ENCODE measurements around the gene ZNF682.
"Not testable (repeated sequence)": the region's sequence is repeated elsewhere in the genome, so short reads cannot be mapped to it uniquely, and the experiment has no call there.

Gene ZNF682

GRCh38 chr19:19966862-19967261 lies 72.4 kb downstream of the ZNF682 start:
- DNase-seq, result no peak

DNA sequence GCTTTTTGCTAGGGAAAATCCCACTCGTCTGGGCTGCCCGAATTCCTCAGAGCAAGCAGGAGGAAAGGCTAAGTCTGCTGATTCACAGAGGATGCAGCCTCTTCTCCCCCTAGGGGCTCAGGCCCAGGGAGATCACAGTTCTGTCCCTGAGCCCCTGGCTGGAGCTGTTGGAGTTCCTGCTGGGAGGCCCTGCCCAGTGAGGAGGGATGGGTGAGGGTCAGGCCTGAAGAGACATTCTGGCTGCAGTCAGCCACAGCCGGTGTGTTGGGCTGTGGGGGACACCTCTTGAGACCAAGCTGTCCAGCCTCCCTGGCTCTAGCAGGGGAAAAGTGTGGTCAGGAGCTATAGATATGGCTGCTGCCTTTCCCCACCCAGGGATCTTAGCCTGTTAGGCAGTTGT lies 73.2 kb downstream of the ZNF682 start:
- DNase-seq, result not testable (repeated sequence)

GRCh38 chr19:19964416-19964815 lies 74.9 kb downstream of the ZNF682 start:
- DNase-seq, result no peak

DNA sequence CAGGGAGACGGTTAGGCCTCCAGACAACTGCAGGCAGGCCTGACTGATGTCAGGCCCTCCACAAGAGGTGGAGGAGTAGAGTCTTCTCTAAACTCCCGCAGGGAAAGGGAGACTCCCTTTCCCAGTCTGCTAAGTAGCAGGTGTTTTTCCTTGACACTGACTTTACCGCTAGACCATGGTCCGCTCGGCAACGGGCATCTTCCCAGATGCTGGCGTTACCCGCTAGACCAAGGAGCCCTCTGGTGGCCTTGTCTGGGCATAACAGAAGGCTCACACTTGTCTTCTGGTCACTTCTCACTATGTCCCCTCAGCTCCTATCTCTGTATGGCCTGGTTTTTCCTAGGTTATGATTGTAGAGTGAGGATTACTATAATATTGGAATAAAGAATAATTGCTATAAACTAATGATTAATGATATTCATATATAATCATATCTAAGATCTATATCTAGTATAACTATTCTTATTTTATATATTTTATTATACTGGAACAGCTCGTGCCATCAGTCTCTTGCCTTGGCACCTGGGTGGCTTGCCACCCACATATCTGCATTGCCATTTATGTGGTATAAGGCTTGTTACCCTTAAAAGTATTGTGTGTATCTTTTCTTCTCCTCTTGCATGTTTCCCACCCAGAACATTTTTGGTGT lies 80.0 kb downstream of the ZNF682 start:
- DNase-seq, result peak; percentile 61

- DNase-seq, result not testable (repeated sequence)
These were observed 81.5 kb downstream of the ZNF682 start for GRCh38 chr19:19957766-19958165.

GRCh38 chr19:19956434-19957075 lies 82.8 kb downstream of the ZNF682 start:
- no peak for DNase-seq

DNA sequence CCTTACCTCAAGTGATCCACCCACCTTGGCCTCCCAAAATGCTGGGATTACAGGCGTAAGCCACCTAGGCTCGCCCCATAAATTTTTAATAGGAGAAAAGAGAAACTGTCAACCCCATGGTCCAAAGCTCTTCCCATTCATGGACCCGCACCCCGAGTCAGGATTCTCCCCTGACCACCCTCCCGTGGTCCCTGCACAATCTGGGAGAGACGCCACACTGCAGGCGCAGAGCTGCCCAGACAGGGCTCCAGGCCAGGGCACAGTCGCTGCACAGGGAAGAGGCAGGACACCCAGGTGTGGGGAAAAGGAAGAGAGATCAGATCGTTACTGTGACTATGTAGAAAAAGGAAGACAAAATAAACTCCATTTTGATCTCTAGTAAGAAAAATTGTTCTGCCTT lies 84.1 kb downstream of the ZNF682 start:
- DNase-seq, result no peak
